CD4-positive, alpha-beta T cell treated with Interleukin-17A for 4 hours (primary cell): ENCODE measurements around the gene CORO7.

ENCODE experiments used
- DNase-seq: peaks from one replicate; pipeline ENCODE4 v3.0.0-alpha.2; 2020; ENCODE audit warnings: mixed read lengths

The CORO7 gene

DNA sequence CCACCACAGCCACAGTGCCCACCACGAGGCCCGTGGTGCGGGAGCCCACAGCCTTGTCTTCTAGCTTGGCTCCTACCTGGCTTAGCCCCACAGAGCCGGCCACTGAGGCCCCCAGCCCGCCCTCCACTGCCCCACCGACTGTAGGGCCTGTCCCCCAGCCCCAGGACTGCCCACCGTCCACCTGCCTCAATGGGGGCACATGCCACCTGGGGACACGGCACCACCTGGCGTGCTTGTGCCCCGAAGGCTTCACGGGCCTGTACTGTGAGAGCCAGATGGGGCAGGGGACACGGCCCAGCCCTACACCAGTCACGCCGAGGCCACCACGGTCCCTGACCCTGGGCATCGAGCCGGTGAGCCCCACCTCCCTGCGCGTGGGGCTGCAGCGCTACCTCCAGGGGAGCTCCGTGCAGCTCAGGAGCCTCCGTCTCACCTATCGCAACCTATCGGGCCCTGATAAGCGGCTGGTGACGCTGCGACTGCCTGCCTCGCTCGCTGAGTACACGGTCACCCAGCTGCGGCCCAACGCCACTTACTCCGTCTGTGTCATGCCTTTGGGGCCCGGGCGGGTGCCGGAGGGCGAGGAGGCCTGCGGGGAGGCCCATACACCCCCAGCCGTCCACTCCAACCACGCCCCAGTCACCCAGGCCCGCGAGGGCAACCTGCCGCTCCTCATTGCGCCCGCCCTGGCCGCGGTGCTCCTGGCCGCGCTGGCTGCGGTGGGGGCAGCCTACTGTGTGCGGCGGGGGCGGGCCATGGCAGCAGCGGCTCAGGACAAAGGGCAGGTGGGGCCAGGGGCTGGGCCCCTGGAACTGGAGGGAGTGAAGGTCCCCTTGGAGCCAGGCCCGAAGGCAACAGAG lies 34.2 kb downstream of the CORO7 start:
- DNase-seq, result no peak

DNA sequence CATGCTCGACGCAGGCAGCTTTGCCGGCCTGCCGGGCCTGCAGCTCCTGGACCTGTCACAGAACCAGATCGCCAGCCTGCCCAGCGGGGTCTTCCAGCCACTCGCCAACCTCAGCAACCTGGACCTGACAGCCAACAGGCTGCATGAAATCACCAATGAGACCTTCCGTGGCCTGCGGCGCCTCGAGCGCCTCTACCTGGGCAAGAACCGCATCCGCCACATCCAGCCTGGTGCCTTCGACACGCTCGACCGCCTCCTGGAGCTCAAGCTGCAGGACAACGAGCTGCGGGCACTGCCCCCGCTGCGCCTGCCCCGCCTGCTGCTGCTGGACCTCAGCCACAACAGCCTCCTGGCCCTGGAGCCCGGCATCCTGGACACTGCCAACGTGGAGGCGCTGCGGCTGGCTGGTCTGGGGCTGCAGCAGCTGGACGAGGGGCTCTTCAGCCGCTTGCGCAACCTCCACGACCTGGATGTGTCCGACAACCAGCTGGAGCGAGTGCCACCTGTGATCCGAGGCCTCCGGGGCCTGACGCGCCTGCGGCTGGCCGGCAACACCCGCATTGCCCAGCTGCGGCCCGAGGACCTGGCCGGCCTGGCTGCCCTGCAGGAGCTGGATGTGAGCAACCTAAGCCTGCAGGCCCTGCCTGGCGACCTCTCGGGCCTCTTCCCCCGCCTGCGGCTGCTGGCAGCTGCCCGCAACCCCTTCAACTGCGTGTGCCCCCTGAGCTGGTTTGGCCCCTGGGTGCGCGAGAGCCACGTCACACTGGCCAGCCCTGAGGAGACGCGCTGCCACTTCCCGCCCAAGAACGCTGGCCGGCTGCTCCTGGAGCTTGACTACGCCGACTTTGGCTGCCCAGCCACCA lies 35.1 kb downstream of the CORO7 start:
- no peak for DNase-seq

DNA sequence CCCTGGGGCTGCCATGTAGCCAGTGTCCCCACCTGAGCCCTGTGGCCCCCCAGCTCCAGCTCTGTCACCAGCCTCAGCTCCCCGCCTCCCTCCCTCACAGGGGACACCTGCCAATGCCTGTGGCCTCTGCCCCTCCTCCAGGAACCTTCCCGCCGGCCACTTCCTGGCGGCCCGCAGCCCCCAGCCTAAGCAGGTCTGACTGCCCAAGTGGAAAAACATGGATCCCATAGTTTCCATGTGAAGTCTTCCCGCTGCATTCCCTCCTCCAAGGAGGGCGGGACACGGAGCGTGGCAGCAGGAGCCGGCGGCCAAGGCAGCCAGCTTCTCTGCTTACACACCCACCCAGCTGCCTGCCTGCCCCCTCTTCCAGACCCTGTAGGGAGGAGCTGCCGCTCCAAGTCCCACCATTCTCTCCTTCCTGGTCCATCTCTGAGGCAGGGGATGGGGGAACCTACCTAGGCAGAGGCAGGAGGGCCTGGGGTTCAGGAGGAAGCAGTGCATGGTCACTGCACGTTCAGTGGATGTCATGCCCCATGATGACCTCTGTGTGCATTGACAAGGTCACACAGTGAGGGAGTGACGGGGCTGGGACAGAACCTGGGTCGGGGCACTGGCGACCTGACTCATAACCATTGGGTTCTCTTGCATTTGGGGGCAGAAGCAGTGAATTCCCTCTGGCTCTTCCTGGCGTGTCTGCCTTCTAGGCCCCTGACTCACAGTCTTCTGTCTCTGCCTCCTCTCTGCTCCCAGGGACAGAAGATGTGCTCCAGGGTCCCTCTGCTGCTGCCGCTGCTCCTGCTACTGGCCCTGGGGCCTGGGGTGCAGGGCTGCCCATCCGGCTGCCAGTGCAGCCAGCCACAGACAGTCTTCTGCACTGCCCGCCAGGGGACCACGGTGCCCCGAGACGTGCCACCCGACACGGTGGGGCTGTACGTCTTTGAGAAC lies 36.0 kb downstream of the CORO7 start:
- DNase-seq, result no peak

DNA sequence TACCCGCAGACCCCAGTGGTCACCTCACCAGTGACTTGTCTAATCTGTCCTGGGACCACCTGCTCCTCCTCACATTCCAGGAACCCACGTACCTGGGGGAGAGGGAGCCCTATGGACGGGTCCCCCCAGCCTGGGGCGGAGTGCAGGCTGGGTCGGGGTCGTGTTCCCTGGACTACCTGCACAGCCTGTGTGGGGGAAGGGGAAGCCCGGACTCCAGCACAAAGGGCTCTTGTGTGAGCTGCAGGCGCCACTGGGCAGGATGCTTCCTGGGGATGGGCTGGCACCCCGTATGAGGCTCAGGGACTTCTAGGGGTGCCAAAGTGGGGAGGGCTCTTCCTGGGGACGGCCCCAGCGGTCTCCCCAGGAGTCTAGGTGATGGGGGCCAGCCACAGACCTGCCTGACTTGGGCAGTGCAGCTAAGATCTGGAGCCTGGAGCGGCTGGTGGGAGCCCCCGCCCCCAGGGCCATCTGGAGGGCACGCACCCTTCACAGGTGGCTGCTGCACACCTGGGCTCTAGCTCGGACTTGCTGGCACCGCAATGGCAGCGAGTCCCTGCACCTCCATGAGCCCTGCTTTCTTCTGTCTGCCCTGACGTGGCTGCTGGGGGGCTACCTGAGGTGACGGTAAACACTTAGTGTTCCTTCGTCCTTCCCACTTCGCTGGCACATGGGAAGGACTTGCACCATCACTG lies 37.3 kb downstream of the CORO7 start:
- DNase-seq, result no peak

DNA sequence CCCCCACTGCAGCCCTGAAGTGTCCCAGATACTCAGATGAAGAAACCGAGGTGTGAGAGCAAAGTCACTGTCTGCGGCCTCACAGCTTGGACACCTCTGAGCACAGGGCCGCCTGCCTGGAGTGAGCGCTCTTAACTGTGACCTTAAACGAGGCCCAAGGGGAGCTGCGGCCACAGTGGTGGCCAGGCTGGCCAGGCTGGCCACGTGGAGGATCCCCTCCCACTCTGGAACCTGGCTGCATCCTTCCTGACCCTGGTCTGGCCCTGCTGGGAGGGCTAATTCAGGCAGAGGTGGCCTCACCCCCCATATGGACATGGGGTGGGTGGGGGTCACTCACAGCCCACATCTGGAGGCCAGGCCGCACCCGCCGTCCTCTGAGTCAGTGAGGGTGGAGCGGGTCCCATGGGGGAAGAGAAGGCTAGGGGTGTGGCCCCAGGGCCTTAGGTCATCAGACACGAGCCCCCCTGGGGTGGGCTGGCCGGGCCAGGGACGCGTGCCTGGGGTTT lies 38.2 kb downstream of the CORO7 start:
- no peak for DNase-seq

DNA sequence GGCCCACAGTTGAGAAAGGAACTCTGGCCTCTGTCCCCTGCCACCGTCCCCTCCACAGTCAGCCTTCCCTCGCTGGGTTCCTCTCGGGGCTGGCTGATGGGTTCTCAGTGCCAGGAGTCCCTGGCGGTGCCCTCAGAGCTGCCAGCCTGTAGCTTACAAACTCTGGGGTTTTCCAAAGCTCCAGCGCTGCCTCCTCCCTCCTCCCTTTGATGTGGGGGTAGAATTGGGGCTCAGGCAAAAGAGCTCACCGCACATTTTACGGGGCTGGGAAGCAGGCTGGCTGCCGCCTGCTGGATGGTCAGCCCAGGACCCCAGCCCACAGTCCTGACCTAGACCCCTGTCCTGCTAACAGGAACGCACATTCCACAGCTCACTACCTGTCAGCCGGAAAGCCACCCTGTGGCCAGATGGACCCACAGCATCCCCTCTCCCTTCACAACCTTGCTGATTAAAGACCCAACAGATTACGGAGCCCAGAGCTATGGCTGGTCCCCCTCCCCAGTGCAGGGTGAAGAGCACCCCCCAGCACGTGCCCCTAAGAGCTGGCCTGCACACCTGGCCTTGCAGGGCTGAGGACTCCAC lies 38.7 kb downstream of the CORO7 start:
- no peak for DNase-seq

DNA sequence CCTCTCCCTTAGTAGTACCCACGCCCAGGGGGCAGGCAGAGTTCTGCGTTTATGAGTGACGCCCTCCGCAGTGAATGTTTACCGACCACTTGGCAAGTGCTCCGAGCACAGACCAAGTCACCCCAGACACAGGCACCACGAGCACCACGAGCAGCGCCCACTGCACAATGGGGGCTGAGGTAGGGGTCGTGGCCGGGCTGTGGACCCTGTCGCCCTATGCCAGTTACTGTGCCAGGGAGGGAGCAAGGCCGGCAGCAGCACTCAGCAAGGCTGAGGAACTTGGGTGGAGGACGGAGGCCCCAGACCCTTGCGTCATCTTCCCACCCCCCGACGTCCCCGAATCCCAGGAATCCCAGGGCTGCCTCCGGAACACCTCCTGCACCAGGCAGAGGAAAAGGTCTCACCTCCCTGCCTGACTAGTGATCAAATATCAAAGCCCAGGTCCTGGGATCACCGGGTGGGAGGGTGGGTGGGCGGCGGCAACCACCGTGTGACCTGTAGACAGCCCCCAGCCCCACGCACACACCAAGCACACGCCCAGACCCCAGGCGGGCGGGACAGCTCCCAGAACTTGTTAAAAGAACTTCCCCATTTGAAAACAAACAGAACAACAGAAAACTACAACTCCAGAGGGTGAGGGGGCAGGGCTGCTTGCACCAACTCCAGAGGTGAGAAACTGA lies 39.4 kb downstream of the CORO7 start:
- DNase-seq, result no peak

DNA sequence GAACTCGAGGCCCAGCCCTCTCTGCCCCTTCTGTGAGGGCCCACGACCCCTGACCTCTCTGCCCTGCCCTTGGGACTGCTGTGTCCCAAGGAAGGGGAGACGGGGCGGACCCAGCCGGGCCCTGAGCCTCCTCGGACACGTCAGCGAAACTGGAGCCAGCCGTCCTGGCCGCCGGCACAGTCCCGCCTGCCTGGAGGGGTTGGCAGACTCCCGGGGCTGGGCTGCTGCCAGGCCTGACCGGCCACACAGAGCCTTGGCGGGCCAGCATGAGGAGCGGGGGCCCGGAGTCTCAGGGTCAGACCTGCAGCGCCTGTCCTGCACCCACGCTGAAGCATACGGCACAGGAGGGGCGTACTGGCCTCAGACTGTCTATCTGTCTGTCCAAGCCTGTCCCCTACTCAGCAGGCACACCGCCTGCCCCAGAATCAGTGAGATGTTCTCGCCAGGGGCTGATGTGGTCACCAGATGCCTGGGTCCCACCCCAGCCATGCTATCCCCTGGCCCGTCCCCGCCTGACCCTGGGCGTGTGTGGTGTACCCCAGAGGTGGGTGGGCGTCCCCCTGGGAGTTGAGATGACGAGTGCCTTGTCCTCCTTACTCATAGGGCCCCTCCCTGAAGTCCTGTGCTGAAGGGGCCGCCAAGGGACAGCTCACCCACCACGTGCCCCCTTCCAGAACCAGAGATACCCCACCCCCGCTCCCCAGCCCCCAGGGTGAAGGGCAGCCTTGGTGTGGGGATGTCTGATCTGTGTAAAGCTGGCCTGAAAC lies 40.1 kb downstream of the CORO7 start:
- DNase-seq, result no peak

DNA sequence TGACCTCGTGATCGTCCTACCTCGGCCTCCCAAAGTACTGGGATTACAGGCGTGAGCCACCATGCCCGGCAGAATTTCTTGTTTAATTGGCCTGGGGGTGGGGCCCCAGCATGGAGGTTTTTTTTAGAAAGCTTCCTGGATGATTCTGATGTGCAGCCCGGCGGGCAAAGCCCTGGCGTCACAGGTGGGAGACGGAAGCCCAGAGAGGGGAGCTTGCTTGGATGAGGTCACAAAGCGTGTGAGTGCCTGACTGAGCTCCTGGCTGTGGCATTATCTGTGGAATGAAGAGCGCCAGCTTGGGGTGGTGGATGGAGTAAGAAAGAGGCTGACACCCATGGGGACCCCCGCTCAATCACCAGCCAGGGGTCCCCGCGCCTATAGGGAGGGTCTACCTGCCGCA lies 40.7 kb downstream of the CORO7 start:
- DNase-seq, result no peak

DNA sequence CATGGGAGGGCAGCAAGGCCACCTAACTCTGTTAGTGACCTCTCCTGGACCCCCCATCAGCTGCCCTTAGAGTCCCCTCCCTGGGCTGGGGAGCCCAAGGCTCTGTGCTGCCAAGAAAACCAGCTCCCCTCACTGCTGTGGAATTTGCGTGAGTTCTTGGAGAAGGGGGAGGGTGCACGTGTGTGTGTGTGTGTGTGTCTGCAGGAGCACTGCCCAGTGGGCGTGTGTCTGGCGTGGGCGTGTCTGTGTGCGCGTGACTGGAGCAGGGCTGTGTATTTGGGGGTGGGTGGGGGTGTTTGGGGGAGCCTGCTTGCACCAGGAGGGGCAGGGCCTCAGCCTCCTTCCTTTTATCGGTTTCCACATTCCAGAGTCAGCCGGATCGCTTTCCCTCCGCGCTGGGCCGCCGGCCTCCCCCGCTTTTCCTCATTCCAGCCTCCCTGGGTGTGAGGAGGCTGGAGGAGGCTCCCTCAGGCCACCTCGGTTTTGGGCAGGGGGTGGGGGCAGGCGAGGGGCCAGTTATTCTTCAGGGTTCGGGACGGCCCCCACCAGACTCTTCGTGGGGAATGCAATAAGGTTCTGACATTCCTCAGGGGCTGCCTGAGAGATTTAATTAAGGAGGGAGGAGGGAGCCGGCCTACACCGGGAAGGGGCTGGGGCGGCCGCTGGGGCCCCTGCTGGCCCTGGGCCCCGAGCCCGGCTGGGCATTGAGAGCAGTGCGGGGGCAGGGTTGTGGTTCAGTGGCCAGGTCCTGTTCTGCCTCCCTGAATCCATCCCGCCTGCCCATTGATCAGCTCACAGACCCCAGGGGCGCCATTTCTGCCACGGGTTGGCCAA lies 42.3 kb downstream of the CORO7 start:
- no peak for DNase-seq

DNA sequence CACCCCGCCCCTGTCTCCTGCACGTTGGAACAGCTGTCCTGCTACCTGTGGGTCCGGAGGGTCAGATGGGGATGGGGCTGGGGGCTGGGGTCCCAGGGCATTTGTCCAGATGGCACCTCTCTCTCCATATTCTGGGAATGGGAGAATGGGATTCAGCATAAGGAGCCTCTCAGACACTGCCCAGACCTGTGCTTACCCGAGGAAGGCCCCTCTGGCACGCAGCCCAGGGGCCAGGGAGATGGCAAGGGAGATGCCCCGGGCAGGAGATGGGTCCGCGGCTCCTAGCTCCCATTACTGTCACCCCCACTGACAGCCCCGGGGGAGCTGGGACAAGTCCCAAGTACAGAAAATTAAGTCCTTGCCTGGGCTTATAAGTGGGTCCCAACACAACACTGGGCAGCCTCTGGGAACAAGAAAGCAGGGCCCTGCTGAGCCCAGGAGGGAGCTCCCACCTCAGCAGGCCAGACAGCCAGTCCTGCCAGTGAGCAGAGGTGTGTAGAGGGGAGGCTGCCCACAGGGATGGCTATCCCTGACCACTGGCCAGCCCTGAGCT lies 43.0 kb downstream of the CORO7 start:
- DNase-seq, result no peak

DNA sequence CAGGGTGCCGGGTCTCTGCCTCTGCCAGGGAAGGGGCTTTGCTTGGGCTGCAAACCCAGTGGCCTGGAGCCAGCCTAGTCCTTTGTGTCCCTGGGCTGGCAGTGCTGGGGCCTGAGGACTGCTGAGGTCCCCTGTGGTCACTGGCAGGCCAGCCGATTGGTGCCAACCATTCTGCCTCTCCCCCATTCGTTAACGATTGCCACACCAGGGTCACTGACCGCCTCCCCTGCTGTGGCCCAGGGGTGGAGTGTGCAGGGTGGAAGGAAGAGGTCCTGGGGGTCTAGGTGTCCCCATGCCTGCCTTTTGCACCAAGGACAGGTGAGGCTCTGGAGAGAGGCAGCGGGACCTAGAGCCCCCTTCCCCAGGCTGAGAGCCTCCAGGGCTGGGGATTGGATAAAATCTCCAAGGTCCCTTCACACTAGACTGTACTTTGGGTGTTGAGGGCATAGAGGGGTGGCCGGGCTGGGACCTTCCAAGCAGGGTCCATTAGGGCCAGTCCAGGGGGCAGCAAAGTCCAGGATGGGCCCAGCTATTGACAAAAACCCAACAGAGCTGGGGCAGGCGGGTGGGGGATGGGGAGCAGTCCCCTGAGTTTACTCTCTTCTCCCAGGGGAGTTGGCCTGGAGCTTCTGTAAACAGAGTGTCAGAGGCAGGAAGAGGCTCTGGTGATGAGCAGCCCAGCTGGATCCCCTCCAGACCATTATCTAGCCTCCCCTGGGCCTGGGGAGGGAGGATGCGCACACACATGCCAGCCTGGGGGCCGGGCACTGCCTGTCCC lies 43.6 kb downstream of the CORO7 start:
- DNase-seq, result no peak

DNA sequence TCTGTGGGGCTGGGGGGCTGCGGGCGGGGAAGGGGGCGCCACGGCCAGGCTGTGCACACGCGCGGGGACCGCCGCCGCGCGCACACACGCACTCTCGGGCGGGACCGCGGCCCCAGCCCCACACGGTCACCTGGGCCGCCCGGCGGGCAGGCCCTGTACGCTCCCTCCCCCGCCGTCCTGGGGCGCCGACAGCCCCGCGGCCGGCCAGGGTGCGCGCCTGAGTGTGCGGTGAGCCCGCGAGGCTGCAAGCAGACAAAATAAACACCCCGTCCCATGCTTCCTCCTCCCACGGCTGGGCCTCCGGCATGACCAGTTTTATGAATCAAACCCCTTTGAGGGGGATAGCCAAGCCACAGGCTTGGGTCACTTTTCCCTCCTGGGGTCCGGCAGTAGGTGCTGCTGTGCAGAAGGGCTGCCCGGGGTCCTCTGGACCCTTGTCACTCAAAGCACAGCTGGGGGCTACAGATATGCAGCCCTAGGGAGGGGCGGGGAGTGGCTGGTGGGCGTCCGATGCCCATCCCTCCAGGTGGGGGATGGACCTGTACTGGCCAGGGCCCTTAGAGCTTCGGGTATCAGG lies 44.3 kb downstream of the CORO7 start:
- DNase-seq, result peak; percentile 31

DNA sequence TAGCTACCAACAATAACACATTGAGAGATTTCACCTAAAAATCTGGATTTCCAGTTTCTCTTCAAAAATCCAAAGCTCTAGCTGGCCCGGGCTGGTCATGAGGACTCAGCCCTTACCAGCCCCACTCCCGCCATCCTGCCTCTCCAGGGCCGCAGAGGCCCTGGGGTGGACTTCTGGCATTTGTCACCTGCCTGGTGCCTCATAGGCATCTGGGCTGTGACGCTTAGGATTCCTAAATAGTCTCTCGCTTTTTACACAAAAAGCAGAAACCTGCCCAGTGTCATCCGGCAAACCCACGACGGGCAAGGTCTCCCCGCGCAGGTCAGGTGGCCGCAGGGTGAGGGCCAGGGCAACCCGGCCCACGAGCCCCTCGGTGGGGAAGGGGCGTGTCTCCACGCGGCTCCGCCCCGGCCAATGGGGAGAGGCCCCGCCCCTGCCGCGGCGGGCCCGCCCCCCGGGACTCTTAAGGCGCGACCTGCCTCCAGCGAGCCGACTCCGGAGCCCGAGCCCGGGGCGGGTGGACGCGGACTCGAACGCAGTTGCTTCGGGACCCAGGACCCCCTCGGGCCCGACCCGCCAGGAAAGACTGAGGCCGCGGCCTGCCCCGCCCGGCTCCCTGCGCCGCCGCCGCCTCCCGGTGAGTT lies 44.9 kb downstream of the CORO7 start, which contains the start of gene VASN:
TSS of gene VASN (plus strand) at position 492 of the 644 bp plus-strand sequence. CDS start 9,030 bp downstream, outside the sequence.
- peak; percentile 78 for DNase-seq

DNA sequence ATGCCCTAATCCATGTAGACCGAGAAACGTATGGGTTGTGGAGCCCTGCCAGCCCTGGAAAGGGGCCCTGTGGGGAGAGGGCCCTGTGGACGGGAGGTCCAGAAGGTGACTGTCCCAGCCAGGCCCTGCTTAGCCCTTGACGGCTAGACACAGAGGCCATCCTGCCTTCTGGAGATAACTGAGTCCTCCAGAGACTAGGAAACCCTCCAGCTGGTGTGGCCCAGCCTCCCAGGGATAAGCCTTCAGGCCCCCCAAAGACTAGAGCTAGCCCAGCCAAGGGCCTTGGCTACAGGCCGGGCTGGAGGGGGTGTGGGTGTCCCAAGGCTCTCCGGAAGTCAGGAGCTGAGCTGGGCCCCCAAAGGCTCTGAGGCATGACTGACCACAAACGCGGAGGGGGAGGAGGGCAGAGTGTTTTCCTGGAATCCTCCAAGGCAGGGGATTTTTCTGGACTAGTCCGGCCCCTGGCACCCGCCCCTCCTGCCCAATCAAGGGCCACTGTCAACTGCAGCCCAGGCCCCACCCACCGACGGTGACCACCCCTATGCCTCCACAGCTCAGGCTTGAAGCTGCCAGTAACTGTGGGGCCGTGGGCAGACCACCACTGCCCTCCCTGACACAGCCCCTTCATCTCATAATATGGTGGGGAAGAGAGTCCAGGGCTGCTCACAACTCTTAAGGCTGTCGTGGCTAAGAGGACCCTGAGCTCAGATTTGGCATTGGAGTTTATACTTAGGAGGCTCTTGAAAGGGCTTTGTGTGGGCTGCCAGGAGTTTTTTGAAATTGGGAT lies 45.6 kb downstream of the CORO7 start:
- DNase-seq, result no peak

DNA sequence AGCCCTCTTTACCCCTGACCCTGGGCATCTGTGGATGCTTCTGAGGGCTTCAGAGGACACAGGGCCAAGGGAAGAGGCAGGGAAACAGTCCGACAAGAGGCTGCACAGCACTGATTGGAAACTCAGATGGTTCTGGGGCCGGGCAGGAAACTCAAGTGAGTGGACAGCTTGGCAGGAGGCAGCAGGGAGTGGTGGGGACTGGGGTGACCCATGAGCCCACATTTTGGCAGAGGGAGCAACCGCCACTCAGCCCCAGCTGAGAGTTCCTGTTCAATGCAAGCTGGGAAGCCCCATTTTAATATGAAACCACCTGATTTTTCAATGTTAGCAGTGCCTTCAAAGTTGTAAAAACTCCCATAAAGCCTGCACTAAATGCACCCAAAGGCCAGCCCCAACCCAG lies 46.2 kb downstream of the CORO7 start:
- DNase-seq, result no peak
